Transverse colon (tissue), 4 donors: Measurements from ENCODE around the gene ZNF513. TPM values are rescaled to one million over a fixed set of nuclear protein-coding genes. Genes with fewer than 3 reads are reported as not detected.

Experiments used
- DNase-seq: peaks from one replicate; pipeline ENCODE4 v3.0.0-alpha.2; 2019
- H3K27ac ChIP-seq, 4 donors: fragments of 200-600 bp; sonication (generic); 2 replicates each; pipeline ENCODE4 v1.5.1; 2016 to 2018; ENCODE audit warnings: inconsistent platforms in 4 of 4
- H3K27me3 ChIP-seq: fragments of 200-600 bp; sonication (generic); 2 replicates; pipeline ENCODE4 v1.5.1; 2017; ENCODE audit warnings: inconsistent platforms
- H3K36me3 ChIP-seq, 4 donors: fragments of 200-600 bp; sonication (generic); 2 replicates each; pipeline ENCODE4 v1.5.1; 2017 to 2019; ENCODE audit warnings: inconsistent platforms in 4 of 4
- H3K4me1 ChIP-seq, 4 donors: fragments of 200-600 bp; sonication (generic); 2 replicates each; pipeline ENCODE4 v1.5.1; 2017 to 2020; ENCODE audit warnings: inconsistent platforms in 4 of 4
- H3K4me3 ChIP-seq, 4 donors: fragments of 200-600 bp; sonication (generic); 1 replicate in 1 of 4; 2 replicates in 3 of 4; pipeline versions ENCODE4 v1.5.1 to v1.6.1; 2017 to 2019; ENCODE audit warnings: inconsistent platforms in 4 of 4
- H3K9me3 ChIP-seq, 2 donors: fragments of 200-600 bp; sonication (generic); 2 replicates each; pipeline ENCODE4 v1.5.1; 2017 to 2019; ENCODE audit warnings: inconsistent platforms in 2 of 2
- EP300 ChIP-seq: sonication (generic); formaldehyde crosslinking; IDR thresholded peaks from one replicate; pipeline ENCODE4 v1.6.1; 2017; ENCODE audit warnings: antibody characterized with exemption, low read depth
- POLR2A ChIP-seq: fragments of 450-650 bp; IDR thresholded peaks from one replicate; pipeline ENCODE4 v1.6.1; 2016; ENCODE audit warnings: antibody characterized with exemption, mild to moderate bottlenecking, moderate library complexity
- POLR2AphosphoS5 ChIP-seq, 3 donors: sonication (generic); formaldehyde crosslinking; IDR thresholded peaks; one replicate each; pipeline ENCODE4 v1.6.1; 2016; ENCODE audit warnings: antibody characterized with exemption in 3 of 3
- WGBS, 2 donors: methylation state at CpG; one replicate each; pipeline ENCODE4 v1.1.5; 2018; ENCODE audit warnings: low coverage in 1 of 2; 5-methylcytosine and 5-hydroxymethylcytosine counted together
- in situ Hi-C, 4 donors: fragments of 200-750 bp; cut with MboI; loops; one replicate each; pipeline versions ENCODE4 v1.15.0 to v1.15.1; 2017; ENCODE audit warnings: low sequenced_read_pairs in 3 of 4, low pct_ligation_motif_present in 1 of 4, low pct_unique_long_range_greater_than_20kb in 1 of 4
- intact Hi-C: fragments of 100-400 bp; cut with DNase I; formaldehyde crosslinking; loops from one replicate; pipeline ENCODE4 v1.15.1; 2023; ENCODE audit warnings: low total_unique reads
- total RNA-seq, 4 donors: library from RNA; depleted of rRNA; stranded (reverse); fragments of >200 nt; gene quantifications; one replicate each; pipeline ENCODE4 v1.1.0, GENCODE V29; 2016
- TF ChIP-seq, protein P1 (sequence below), 5 experiments: fragments of 200-600 bp in 3 of 5; fragments of 450-650 bp in 2 of 5; sonication (generic) in 3 of 5; IDR thresholded peaks; 1 replicate in 2 of 5; 2 replicates in 3 of 5; pipeline ENCODE4 v1.5.1; 2016 to 2017; ENCODE audit warnings: antibody characterized with exemption in 5 of 5, inconsistent platforms in 3 of 5, mild to moderate bottlenecking in 2 of 5, moderate library complexity in 1 of 5

Gene ZNF513
- total RNA-seq, 4 donors from 2014 or later, result 24.0 to 41.0 (median 32.6) TPM

DNA sequence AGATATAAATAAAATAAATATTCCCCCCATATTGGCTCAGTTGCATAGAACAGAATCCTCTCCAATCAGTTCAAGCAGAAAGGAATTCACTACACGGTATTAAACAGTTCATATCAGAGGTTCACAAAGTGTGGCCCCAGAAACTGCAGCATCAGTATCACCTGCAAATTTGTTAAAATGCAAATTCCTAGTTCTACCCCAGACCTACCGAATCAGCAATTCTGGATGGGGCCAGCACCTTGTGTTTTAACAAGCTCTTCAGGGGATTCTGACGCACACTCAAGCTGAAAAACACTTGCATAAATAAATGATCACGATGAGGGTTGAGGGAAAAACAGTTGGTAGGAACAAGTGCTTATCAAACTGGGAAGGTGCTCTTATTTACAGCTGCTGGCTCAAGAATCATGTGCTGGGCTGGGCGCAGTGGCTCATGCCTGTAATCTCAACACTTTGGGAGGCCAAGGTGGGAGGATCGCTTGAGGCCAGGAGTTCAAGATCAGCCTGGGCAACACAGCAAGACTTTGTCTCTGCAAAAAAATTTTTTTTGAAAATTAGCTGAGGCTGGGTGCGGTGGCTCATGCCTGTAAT, 30.3 kb downstream of the ZNF513 start:
- TF ChIP-seq POLR2A, result no peak
- no peaks in the 10 kb centered on the region for H3K9me3 ChIP-seq
- DNase-seq, result no peak
- H3K36me3 ChIP-seq, result no peaks in the 10 kb centered on the region
- H3K27ac ChIP-seq, result no peak overlapping the region
- no peaks in the 10 kb centered on the region for H3K27me3 ChIP-seq
- no peak overlapping the region for H3K4me3 ChIP-seq
- WGBS, 2 donors, result 81 to 88% methylated on average over 4 to 7 of the region's 7 CpGs
- intact Hi-C loops, result no loop called here
- H3K4me1 ChIP-seq, result peaks cover 9 to 38% (median 18%) of the 10 kb centered on the region in 4 donors
- in situ Hi-C loops, result no loop called here

DNA sequence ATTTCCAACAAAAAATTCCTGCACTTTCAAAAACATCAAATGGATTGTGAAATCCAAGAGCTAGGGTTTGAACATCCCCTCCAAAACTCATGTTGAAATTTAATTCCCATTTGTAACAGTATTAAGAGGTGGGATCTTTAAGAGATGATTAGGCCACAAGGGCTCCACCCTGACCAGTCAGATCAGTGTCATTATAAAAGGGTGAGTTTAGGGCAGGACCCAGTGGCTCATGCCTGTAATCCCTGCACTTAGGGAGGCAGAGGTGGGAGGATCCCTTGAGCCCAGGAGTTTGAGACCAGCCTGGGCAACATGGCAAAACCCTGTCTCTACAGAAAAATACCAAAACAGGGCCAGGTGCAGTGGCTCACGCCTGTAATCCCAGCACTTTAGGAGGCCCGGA, 32.9 kb downstream of the ZNF513 start:
- no peak overlapping the region for H3K27ac ChIP-seq
- 89% methylated on average over 2 of the region's 2 CpGs; no CpG with 5 or more reads in 1 of the 2 donors for WGBS, 2 donors
- peaks cover 0 to 13% (median 0%) of the 10 kb centered on the region in 4 donors for H3K4me1 ChIP-seq
- intact Hi-C loops, result no loop called here
- DNase-seq, result no peak
- in situ Hi-C loops, result no loop called here
- H3K27me3 ChIP-seq, result no peaks in the 10 kb centered on the region
- peaks cover 0 to 7% (median 1%) of the 10 kb centered on the region in 4 donors for H3K36me3 ChIP-seq
- no peak overlapping the region for H3K4me3 ChIP-seq
- no peaks in the 10 kb centered on the region for H3K9me3 ChIP-seq
- TF ChIP-seq, protein P1, sequence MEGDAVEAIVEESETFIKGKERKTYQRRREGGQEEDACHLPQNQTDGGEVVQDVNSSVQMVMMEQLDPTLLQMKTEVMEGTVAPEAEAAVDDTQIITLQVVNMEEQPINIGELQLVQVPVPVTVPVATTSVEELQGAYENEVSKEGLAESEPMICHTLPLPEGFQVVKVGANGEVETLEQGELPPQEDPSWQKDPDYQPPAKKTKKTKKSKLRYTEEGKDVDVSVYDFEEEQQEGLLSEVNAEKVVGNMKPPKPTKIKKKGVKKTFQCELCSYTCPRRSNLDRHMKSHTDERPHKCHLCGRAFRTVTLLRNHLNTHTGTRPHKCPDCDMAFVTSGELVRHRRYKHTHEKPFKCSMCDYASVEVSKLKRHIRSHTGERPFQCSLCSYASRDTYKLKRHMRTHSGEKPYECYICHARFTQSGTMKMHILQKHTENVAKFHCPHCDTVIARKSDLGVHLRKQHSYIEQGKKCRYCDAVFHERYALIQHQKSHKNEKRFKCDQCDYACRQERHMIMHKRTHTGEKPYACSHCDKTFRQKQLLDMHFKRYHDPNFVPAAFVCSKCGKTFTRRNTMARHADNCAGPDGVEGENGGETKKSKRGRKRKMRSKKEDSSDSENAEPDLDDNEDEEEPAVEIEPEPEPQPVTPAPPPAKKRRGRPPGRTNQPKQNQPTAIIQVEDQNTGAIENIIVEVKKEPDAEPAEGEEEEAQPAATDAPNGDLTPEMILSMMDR (IDR thresholded peaks at IDR 0.05), result no peak
- TF ChIP-seq EP300 (no peak), POLR2A (no peak), POLR2AphosphoS5 (IDR thresholded peaks at IDR 0.05) (no peak)

DNA sequence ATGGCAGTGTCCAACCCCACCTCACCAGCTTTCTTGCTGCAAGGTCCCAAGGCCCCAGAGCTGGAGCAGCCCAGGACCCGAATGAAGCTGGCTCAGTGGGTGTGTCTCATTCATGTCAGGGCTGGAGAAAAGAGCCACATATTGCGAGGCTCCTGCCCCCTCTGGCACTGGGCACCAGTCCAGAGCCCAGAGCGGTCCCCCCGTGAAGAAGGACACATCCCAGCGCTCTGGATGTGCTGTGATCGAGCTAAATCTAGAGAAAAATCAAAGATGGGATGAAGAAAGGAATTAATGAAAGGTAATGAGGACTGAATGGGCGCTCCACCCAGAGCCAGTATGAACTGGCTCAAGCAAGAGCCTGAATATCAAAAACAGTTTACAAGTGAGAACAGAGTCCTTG, 44.4 kb downstream of the ZNF513 start:
- in situ Hi-C loops, result no loop called here
- H3K27ac ChIP-seq, result no peak overlapping the region
- H3K9me3 ChIP-seq, result no peaks in the 10 kb centered on the region
- DNase-seq, result no peak
- WGBS, 2 donors, result 95 to 96% methylated on average over 6 to 7 of the region's 7 CpGs
- no peaks in the 10 kb centered on the region for H3K4me1 ChIP-seq
- TF ChIP-seq, protein P1 (IDR thresholded peaks at IDR 0.05), result no peak
- TF ChIP-seq EP300, result no peak
- TF ChIP-seq POLR2AphosphoS5 (IDR thresholded peaks at IDR 0.05), result no peak
- no peak for TF ChIP-seq POLR2A
- intact Hi-C loops, result no loop called here
- no peaks in the 10 kb centered on the region for H3K27me3 ChIP-seq
- H3K4me3 ChIP-seq, result no peak overlapping the region
- peaks cover 0 to 76% (median 35%) of the 10 kb centered on the region in 4 donors for H3K36me3 ChIP-seq

DNA sequence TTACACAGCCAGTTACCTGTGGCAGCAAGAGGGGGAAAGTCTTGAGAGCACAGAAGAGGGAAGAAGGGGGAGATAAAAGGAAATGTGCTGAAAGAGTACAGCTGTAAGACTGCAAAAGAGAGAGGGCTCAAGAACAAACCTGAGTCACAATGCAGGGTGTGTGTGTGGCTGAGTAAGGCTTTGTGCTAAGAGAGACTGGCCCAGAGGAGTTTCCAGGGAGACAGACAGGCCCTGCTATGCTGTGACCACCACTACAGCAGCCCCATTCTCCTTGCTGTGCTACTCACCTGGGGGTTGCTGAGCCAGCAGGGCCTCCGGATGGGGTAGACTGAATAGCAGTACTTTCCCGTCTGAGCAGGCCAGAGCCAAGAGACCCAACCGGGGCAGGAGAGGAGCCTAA, 45.2 kb downstream of the ZNF513 start:
- intact Hi-C loops (no loop called here), in situ Hi-C loops (no loop called here)
- H3K4me3 ChIP-seq, result no peak overlapping the region
- H3K4me1 ChIP-seq, result no peaks in the 10 kb centered on the region
- H3K36me3 ChIP-seq, result peaks cover 0 to 70% (median 32%) of the 10 kb centered on the region in 4 donors
- H3K27me3 ChIP-seq, result no peaks in the 10 kb centered on the region
- TF ChIP-seq, protein P1 (IDR thresholded peaks at IDR 0.05), result no peak
- TF ChIP-seq EP300, result no peak
- TF ChIP-seq POLR2A, result no peak
- TF ChIP-seq POLR2AphosphoS5 (IDR thresholded peaks at IDR 0.05), result no peak
- 98% methylated on average over 3 of the region's 3 CpGs; no CpG with 5 or more reads in 1 of the 2 donors for WGBS, 2 donors
- no peak overlapping the region for H3K27ac ChIP-seq
- H3K9me3 ChIP-seq, result no peaks in the 10 kb centered on the region
- DNase-seq, result no peak

Other genes starting within 250 kb of the ZNF513 start
- gene PREB, start 246.1 kb downstream of the ZNF513 start, total RNA-seq, result 100 to 1,000 TPM in 1 of 4 donors, 10 to 100 TPM in 3; 53.2 to 105 (median 71.1) TPM
- gene PRR30, start 241.3 kb downstream of the ZNF513 start, total RNA-seq, result not detected
- gene TCF23, start 231.7 kb downstream of the ZNF513 start, total RNA-seq, result not detected
- gene ATRAID, start 168.7 kb downstream of the ZNF513 start, total RNA-seq, result 100 to 1,000 TPM in 2 of 4 donors, 10 to 100 TPM in 2; 64.7 to 179 (median 121) TPM
- 10 to 100 TPM; 22.8 to 58.3 (median 41.0) TPM for gene SLC5A6, start 168.5 kb downstream of the ZNF513 start, total RNA-seq
- 10 to 100 TPM; 11.9 to 25.9 (median 16.6) TPM for gene CAD, start 163.4 kb downstream of the ZNF513 start, total RNA-seq
- under 1 TPM in 1 of 4 donors, not detected in 3; 0.60 TPM for gene SLC30A3, start 117.7 kb downstream of the ZNF513 start, total RNA-seq
- not detected for gene DNAJC5G, start 105.3 kb downstream of the ZNF513 start, total RNA-seq
- 1 to 10 TPM in 2 of 4 donors, under 1 TPM in 1, not detected in 1; 0.40 to 1.9 (median 1.2) TPM for gene TRIM54, start 98.3 kb downstream of the ZNF513 start, total RNA-seq
- 10 to 100 TPM in 1 of 4 donors, 1 to 10 TPM in 1, under 1 TPM in 1, not detected in 1; 0.82 to 10.8 (median 2.2) TPM for gene UCN, start 72.3 kb downstream of the ZNF513 start, total RNA-seq
- 10 to 100 TPM; 34.4 to 53.8 (median 38.3) TPM for gene MPV17, start 57.6 kb downstream of the ZNF513 start, total RNA-seq
- gene GTF3C2, start 24.0 kb downstream of the ZNF513 start, total RNA-seq, result 10 to 100 TPM; 55.7 to 79.2 (median 63.6) TPM
- gene EIF2B4, start 10.4 kb downstream of the ZNF513 start, total RNA-seq, result 10 to 100 TPM; 12.0 to 36.7 (median 27.5) TPM
- 10 to 100 TPM; 59.8 to 99.3 (median 73.9) TPM for gene SNX17, start 10.1 kb downstream of the ZNF513 start, total RNA-seq
- 10 to 100 TPM; 43.4 to 54.9 (median 51.7) TPM for gene PPM1G, start 28.9 kb upstream of the ZNF513 start, total RNA-seq
- 10 to 100 TPM; 38.4 to 74.8 (median 66.8) TPM for gene NRBP1, start 47.9 kb upstream of the ZNF513 start, total RNA-seq
- 100 to 1,000 TPM in 1 of 4 donors, 10 to 100 TPM in 3; 18.0 to 112 (median 47.8) TPM for gene KRTCAP3, start 61.6 kb upstream of the ZNF513 start, total RNA-seq
- 100 to 1,000 TPM in 1 of 4 donors, 10 to 100 TPM in 3; 14.5 to 113 (median 43.5) TPM for gene IFT172, start 109.0 kb upstream of the ZNF513 start, total RNA-seq
- 1 to 10 TPM in 3 of 4 donors, under 1 TPM in 1; 0.80 to 8.2 (median 2.5) TPM for gene FNDC4, start 114.5 kb upstream of the ZNF513 start, total RNA-seq
- not detected for gene GCKR, start 116.1 kb upstream of the ZNF513 start, total RNA-seq
- 10 to 100 TPM in 3 of 4 donors, 1 to 10 TPM in 1; 9.2 to 33.3 (median 20.2) TPM for gene ZNF512, start 202.3 kb upstream of the ZNF513 start, total RNA-seq
- 1 to 10 TPM in 2 of 4 donors, under 1 TPM in 1, not detected in 1; 0.80 to 4.3 (median 3.8) TPM for gene CCDC121, start 248.3 kb upstream of the ZNF513 start, total RNA-seq
- 10 to 100 TPM in 3 of 4 donors, not detected in 1; 14.6 to 24.3 (median 19.4) TPM for gene GPN1, start 248.3 kb upstream of the ZNF513 start, total RNA-seq